Activated B cell treated with CpG ODN at 0.5 μM for 24 hours (primary cell): ENCODE data around the gene CCT8L2. TPM values are rescaled to one million over a fixed set of nuclear protein-coding genes. Genes with fewer than 3 reads are reported as not detected.
"Not testable (repeated sequence)": the region's sequence is repeated elsewhere in the genome, so short reads cannot be mapped to it uniquely, and the experiment has no call there.

Experiments
- ATAC-seq: fragments of 200-7000 bp; cut with Tn5 transposase; one replicate; pipeline ENCODE4 v1.10.0; 2021; ENCODE audit warnings: low read depth, mild to moderate bottlenecking, moderate library complexity
- CTCF ChIA-PET: fragments of 350-600 bp; sonication (Branson Sonifier 250); formaldehyde crosslinking; loops from one replicate; lab custom pipeline; 2021; ENCODE audit warnings: antibody characterized with exemption; lab: Charles Lee
- POLR2A ChIA-PET: fragments of 350-600 bp; sonication (Branson Sonifier 250); formaldehyde crosslinking; loops from one replicate; lab custom pipeline; 2021; ENCODE audit warnings: antibody characterized with exemption; lab: Charles Lee
- DNase-seq: peaks from one replicate; pipeline ENCODE4 v3.0.0; 2022
- H3K27ac Mint-ChIP-seq: one replicate; pipeline ENCODE4 v1.8.0; 2020; ENCODE audit warnings: mixed read lengths
- H3K27me3 Mint-ChIP-seq: one replicate; pipeline ENCODE4 v1.8.0; 2021; ENCODE audit warnings: mixed read lengths
- H3K36me3 Mint-ChIP-seq: one replicate; pipeline ENCODE4 v1.8.0; 2021; ENCODE audit warnings: low read depth, mixed read lengths
- H3K4me1 Mint-ChIP-seq: one replicate; pipeline ENCODE4 v1.8.0; 2021; ENCODE audit warnings: mixed read lengths
- H3K4me3 Mint-ChIP-seq: one replicate; pipeline ENCODE4 v1.8.0; 2020; ENCODE audit warnings: mild to moderate bottlenecking, mixed read lengths
- H3K9me3 Mint-ChIP-seq: one replicate; pipeline ENCODE4 v1.8.0; 2020; ENCODE audit warnings: mixed read lengths
- intact Hi-C: fragments of 100-400 bp; cut with micrococcal nuclease; formaldehyde crosslinking; loops from one replicate; pipeline ENCODE4 v1.15.1; 2024
- total RNA-seq: library from RNA; stranded (reverse); gene quantifications from 2 replicates; pipeline ENCODE4 v1.2.3, GENCODE V29; 2022
- TF ChIP-seq, protein P1 (sequence below): fragments of 200-600 bp; IDR thresholded peaks from one replicate; pipeline ENCODE4 v1.8.0; 2022; ENCODE audit warnings: antibody characterized with exemption, mild to moderate bottlenecking

CCT8L2 gene
- total RNA-seq, 1 donor from 2014 or later: not detected

DNA sequence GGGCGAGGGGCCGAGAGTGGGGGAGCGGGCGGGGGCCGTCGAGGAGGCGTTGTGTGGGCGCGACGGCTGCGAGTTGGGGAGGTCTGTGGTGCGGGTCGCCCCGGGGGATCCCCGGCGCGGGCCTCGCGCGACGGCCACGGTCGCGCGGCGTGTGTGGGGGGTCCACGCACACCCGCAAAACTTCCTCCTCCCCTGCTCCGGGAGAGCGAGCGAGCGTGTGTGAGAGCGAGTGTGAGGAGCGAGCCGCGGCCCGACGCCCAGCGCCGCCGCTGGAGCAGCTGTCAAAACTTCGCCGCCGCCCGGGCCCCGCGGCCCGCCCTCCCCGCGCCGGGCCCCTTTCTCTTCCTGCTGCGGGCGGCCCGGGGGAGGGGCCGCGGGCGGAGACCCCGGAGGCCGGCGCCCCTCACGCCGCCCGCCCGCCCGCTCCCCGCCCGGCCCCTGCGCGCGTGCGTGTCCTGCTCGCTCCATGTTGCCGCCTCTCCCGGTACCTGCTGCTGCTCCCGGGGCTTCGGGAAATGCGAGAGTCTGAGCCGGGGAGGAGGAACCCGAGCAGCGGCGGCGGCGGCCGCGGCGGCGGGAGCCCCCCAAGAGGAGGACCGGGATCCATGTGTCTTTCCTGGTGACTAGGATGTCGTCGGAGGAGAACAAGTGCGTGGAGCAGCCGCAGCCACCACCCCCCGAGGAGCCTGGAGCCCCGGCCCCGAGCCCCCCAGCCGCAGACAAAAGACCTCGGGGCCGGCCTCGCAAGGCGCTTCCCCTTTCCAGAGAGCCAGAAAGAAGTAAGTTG is 9.0 kb upstream of the CCT8L2 start:
- intact Hi-C loops: no loop called here
- Mint-ChIP-seq H3K27ac (no peak overlapping the region), H3K27me3 (peaks cover 25% of the 10 kb centered on the region), H3K4me1 (peaks cover 7% of the 10 kb centered on the region), H3K36me3 (no peaks in the 10 kb centered on the region), H3K4me3 (no peak overlapping the region), H3K9me3 (no peaks in the 10 kb centered on the region)
- ChIA-PET CTCF (no interaction called here), POLR2A (no interaction called here)
- TF ChIP-seq, protein P1, sequence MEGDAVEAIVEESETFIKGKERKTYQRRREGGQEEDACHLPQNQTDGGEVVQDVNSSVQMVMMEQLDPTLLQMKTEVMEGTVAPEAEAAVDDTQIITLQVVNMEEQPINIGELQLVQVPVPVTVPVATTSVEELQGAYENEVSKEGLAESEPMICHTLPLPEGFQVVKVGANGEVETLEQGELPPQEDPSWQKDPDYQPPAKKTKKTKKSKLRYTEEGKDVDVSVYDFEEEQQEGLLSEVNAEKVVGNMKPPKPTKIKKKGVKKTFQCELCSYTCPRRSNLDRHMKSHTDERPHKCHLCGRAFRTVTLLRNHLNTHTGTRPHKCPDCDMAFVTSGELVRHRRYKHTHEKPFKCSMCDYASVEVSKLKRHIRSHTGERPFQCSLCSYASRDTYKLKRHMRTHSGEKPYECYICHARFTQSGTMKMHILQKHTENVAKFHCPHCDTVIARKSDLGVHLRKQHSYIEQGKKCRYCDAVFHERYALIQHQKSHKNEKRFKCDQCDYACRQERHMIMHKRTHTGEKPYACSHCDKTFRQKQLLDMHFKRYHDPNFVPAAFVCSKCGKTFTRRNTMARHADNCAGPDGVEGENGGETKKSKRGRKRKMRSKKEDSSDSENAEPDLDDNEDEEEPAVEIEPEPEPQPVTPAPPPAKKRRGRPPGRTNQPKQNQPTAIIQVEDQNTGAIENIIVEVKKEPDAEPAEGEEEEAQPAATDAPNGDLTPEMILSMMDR: no peak
- ATAC-seq (no peak), DNase-seq (no peak)

DNA sequence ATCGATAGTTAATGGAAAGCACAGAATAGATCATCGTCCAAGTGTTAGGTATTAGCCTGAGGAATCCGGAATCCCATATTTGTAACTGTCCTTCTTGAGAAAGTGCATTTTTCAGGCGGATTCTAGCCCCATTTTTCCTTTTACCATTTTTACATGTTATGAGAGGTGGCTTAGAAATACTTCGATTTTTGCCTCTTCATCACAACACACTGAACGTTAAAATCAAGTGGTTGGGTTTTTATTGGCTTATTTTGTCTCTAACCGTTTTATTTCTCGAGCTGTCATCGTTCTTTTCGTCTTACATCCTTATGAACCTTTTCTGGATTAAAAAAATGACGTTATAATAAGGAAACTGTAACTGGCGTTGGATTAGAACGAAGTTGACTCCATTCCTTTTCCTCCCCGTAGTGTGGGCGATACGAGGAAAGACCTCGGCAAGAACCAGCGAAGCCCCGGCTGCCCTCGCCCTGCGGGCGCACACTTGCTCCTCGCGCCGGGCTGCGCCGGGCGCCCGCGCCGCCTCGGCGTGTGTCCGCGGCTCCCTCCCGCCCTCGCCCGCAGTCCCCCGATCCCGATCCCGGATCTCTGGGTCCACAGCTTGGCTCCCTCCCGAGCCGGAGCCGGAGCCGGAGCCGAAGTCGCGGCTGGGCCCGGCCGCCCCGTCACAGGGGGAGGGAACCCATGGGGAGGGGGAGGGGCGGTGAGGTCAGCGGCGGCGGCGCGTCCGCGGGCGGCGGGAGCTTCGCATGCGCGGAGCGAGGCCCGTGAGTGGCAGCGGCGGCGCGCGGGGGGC is 8.2 kb upstream of the CCT8L2 start:
- H3K9me3 Mint-ChIP-seq, DNase-seq, intact Hi-C loops, CTCF ChIA-PET, H3K4me1 Mint-ChIP-seq, H3K36me3 Mint-ChIP-seq, POLR2A ChIA-PET, H3K27ac Mint-ChIP-seq, H3K4me3 Mint-ChIP-seq: not testable (repeated sequence)
- ATAC-seq: peak; percentile 14
- peaks cover 25% of the 10 kb centered on the region for H3K27me3 Mint-ChIP-seq

DNA sequence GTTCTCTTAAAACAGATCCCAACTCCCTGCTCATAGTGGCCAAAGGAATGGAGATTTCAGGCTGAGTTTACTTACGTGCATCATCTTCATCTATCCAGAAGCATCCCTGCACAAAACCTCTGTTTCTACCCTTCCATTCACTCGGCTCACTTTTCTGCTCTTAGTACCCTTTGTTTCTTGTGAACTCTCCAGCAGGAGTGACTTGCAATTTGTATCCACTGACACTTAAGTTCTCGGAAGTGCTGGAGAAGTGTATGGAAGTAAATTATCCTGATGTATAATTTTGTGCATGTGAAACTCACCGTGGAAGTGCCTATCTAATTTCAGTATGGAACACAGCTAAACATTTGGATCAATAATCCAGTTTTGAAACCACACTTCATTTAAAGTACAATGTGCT is 7.0 kb upstream of the CCT8L2 start:
- peaks cover 26% of the 10 kb centered on the region for H3K27me3 Mint-ChIP-seq
- H3K36me3 Mint-ChIP-seq, H3K4me1 Mint-ChIP-seq, CTCF ChIA-PET, H3K9me3 Mint-ChIP-seq, POLR2A ChIA-PET, intact Hi-C loops, DNase-seq, ATAC-seq, H3K4me3 Mint-ChIP-seq, H3K27ac Mint-ChIP-seq: not testable (repeated sequence)

DNA sequence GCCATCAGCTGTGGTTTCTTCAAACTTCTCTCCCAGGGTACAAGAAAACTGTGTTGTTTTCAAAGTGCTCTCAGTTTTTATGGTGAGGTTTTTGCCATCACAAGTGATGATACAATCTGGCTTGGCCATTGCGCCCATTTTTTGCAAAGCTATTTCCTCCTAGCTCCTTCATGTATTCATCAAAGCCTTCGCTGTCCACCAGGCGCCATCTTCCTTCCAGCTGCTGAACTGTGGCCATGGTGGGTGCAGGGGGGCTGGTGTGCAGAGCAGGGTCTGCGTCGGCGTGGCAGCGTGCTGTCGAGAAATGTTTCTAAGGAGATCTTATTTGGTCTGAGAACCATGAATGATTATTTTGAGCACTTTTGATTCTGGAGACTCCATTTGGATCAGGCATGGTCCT is 2.6 kb upstream of the CCT8L2 start:
- ATAC-seq, H3K27ac Mint-ChIP-seq: not testable (repeated sequence)

DNA sequence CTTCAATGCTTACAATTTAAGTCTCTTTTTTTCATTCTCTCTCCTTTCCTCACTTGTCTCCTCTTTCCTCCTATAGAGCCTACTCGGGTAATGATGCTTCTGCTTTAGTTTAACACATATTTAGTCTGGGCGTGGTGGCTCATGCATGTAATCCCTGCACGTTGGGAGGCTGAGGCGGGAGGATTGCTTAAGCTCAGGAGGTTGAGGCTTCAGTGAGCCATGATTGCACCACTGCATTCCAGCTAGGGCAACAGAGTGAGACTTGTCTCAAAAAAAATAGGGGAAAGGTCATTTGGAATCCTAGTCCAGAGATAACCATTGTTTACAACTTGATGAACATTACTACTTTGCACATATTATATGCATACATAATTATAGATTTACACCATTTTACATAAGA is 1.4 kb upstream of the CCT8L2 start:
- Mint-ChIP-seq H3K9me3 (no peaks in the 10 kb centered on the region), H3K27me3 (peaks cover 2% of the 10 kb centered on the region), H3K4me1 (no peaks in the 10 kb centered on the region), H3K4me3 (no peak overlapping the region), H3K27ac (no peak overlapping the region), H3K36me3 (no peaks in the 10 kb centered on the region)
- POLR2A ChIA-PET: no interaction called here
- CTCF ChIA-PET: no interaction called here
- TF ChIP-seq, protein P1: no peak
- DNase-seq (no peak), ATAC-seq (no peak)
- intact Hi-C loops: no loop called here

More for the DNA sequence above, 2.6 kb upstream of the CCT8L2 start:
- DNase-seq, CTCF ChIA-PET, H3K4me3 Mint-ChIP-seq, H3K4me1 Mint-ChIP-seq, intact Hi-C loops, POLR2A ChIA-PET, H3K27me3 Mint-ChIP-seq, H3K9me3 Mint-ChIP-seq, H3K36me3 Mint-ChIP-seq: not testable (repeated sequence)

DNA sequence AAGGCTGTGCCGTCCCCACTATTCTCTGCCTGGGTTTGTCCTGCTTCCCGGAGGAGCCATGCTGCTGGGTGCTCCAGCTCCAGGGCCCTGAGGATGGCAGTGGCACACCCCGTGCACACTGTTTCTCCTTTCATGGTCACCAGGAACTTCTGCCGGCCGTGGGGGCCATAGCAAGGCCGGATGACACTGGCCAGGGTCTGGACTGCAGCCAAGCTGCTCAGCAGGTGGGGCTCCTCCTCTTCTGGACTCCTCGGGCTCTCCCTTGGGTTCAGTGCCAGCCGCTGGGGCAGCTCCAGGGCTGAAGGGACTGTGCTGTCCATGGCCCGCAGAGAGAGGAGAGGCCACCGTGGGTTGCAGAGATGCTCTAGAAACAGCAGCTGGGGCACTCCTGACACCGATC is 379 bp downstream of the CCT8L2 start:
- H3K9me3 Mint-ChIP-seq, H3K27me3 Mint-ChIP-seq, POLR2A ChIA-PET, ATAC-seq, H3K4me3 Mint-ChIP-seq, H3K36me3 Mint-ChIP-seq, intact Hi-C loops, CTCF ChIA-PET, DNase-seq, H3K4me1 Mint-ChIP-seq, H3K27ac Mint-ChIP-seq: not testable (repeated sequence)

DNA sequence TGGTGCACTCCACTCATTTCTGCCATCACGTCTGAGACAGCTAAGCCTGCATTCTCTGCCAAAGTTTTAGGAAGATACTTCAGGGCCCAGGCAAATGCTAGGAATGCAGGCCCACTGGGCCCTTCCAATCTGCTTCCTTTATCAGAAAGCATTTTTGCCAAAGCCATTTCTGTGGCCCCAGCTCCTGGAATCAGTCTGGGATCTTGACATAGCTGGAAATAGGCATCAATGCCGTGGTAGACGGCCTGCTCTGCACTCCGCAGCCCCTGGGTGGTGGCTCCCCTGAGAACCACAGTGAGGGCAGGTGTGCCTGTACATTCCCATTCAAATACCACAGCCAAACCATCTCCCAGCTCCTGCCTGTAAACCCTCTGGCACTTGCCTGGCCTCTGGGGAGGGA is 1.5 kb downstream of the CCT8L2 start:
- POLR2A ChIA-PET, CTCF ChIA-PET, H3K4me3 Mint-ChIP-seq, H3K4me1 Mint-ChIP-seq, H3K9me3 Mint-ChIP-seq, H3K27ac Mint-ChIP-seq, ATAC-seq, H3K36me3 Mint-ChIP-seq, H3K27me3 Mint-ChIP-seq, DNase-seq, intact Hi-C loops: not testable (repeated sequence)
